Lung microvascular endothelial cell (primary cell): ENCODE measurements around the gene PGP. TPM values are rescaled to one million over a fixed set of nuclear protein-coding genes. Genes with fewer than 3 reads are reported as not detected.

Experiments
- DNase-seq, 2 donors: peaks; one replicate each; pipeline versions ENCODE4 v3.0.0 to v3.0.0-alpha.2; 2010; ENCODE audit warnings: low read depth in 2 of 2
- total RNA-seq: library from RNA; depleted of rRNA; stranded (reverse); fragments of >200 nt; gene quantifications from 2 replicates; pipeline ENCODE4 v1.2.1, GENCODE V29; 2014

The PGP gene
- total RNA-seq, 1 donor from 2014 or later = 11.5 TPM

DNA sequence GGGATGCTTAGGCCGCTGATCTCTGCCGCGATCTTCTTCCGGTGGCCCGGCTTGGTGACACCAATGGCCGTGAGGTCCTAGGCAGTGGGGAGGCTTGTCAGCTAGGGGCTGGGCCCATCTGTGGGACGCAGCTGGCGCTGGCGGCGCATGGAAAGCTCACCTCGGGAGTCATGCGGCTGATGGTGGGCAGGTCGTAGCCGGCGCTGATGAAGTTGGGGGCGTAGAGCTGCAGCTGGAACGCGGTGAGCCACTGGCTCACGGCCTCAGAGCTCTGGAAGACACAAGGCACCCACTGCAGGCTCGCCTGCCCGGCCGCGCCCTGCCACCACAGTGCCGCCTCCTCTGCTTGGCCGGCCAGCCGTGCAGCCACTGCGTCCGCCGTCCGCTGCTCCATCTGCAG is 31.0 kb downstream of the PGP start:
- no peak for DNase-seq

DNA sequence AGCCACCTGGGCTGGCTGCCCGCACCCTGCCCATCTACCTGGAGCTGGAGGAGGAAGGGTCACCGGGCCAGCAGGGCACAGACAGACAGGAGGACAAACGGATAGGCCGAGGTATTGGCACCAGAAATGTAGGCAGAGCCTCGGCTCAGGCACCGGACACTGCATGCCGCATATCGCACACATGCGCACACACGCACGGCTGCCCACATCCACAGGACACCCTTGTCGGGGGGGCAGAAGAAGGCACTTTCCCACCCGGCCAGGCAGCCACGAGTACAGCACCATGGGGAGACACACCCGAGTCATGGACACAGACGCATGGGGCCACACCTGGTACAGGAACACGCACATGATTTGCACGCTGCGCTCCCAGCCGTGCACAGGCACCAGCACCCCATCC is 32.7 kb downstream of the PGP start:
- DNase-seq = no peak

DNA sequence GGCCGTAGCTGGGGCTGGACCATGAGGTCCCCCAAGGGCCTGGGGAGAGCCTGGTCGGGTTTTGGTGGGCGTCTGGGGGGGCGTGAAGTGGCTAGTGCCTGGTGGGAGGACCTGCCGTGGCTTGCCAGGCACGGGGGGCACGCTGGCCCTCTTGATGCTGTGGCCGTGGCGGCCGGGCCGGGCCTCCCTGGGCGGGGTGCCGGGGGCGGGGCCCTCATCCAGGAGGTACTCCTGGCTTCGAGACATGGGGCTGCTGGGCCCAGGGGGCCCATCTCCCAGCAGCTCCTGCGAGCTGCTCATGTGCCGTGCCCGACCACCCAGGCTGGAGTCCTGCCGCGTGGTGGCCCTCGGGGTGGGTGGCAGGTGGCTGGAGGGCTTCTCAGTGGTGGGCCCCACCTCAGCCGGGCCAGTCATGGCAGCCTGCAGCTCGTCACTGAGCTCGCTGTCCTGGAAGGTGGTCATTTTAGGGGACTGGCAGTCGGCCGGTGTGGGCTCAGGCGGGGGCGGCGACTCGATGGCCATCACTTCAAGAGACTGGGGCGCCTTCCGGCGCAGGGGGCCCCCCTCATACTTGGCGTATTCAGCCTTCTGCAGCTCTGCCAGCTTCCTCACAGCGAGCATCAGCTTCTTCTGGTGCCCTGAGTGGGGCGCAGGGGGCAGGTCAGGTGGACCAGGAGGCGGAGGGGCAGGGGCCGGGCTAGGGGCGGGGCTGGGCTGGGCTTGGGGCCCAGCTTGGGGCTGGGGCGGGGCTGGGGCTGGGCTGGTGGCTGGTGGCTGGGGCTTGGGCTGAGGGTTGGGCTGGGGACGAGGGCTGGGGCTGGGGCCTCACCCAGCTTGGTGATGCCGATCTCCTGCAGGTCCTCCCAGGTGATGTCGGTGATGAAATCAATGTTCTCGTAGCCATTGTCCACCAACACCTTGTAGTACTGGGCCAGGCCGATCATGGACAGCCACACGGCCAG is 33.4 kb downstream of the PGP start:
- DNase-seq = no peak

DNA sequence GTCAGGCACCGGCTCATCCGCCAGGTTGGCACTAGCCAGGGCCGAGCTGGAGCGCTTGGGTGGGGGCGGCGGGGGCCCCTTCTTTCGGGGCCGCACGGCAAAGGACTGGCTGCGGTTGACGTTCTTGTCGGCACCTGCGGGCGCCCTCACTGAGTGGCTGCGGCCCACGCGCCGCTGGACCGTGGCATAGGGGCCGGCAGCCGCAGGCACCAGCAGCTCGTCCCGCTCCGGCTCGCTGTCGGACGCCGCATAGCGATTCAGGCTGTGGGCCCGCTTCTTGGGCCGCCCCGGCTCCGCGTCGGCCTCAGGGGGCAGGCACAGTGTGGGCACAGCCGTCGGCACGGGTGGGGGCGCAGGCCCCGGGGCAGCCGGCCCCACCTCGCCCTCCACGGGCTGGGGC is 34.2 kb downstream of the PGP start:
- DNase-seq = no peak

DNA sequence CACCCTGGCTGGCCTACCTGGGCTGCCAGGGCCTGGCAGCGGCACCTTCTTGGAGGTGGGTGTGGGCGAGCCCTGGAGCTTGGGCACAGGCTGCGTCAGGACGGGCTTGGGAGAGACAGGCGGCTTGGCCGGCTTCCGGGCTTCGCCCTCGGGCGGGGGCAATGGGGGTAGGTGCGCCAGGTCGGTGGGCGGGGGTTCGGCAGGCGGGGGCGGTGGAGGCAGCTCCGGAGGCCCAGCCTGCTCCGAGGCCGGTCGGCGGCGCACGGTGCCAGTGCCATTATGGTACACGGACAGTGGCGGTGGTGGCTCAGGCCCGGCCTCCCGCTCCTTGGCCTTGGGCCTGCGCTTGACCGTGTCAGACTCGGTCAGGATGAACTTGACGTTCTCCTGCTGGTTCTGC is 35.1 kb downstream of the PGP start:
- no peak for DNase-seq

DNA sequence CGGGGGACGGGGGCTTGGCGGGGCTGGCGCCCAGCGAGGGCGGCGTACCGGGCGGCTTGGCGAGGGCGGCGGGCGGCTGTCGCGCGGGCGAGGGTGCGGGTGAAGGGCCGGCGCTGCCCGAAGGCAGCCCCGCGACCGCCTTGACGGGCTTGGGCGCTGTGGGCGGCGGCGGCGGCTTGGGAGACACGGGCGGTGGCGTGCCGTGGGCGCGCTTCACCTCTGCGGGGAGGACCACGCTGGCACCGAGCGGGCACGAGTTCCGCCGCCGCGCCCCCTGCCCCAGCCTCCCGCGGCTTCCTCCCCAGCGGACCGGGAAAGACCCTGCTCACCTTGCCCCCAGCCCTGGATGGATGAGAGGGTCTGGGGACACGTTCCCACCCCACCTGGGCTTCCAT is 35.5 kb downstream of the PGP start:
- no peak for DNase-seq

DNA sequence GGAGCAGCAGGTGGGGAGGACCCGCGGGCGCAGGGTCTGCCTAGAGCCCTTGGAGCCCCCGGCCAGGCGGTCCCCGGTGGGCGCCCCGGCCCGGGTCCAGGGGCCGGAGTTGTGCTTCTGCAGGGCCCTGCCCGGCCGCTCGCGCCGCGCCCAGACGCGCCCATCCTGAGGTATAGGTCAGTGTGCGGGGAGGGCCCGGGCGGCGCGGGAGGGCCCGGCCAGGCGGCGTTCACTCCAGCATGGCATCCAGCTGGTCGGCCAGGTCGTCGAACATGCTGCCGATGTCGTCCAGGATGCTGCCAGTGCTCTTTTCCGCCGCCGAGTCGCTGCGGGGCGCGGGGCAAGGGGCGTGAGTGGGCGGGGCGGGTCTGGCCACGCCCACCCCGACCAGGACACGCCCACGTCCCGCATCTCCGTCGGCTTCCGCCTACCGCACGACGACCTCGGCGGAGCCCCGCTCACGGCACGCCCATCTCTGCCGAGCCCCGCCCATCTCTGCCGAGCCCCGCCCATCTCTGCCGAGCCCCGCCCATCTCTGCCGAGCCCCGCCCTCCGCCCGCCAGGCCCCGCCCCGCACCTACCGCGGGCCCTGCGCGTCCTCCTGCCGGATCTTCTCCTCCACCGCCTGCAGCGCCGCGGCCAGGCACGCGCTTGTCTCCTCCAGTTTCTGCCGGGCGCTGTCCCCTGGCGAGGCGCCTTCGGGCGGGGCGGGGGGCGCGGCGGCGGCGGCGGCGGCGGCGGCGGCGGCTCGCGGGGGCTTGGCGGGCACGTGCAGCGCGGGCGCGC is 36.1 kb downstream of the PGP start:
- peak; percentile 46 to 82 for DNase-seq

DNA sequence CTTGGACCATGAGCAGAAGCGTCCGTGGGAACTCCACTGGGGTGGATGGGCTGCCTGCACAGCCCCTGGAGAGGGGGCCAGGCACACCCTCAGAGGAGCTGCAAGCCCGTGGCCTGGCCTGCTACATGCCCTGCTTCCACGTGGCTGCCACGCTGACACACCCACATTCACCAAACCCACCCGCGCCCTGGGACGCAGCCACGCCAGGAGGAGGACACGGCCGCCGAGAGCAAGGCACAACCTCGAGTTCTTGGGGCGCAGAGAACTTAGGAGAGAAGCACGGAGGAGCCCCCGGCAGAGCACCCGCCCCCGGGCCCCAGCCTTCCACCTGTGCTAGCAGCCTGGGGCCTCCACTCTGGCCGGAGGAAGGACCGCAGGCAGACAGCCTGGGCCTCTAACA is 37.1 kb downstream of the PGP start:
- DNase-seq = no peak

DNA sequence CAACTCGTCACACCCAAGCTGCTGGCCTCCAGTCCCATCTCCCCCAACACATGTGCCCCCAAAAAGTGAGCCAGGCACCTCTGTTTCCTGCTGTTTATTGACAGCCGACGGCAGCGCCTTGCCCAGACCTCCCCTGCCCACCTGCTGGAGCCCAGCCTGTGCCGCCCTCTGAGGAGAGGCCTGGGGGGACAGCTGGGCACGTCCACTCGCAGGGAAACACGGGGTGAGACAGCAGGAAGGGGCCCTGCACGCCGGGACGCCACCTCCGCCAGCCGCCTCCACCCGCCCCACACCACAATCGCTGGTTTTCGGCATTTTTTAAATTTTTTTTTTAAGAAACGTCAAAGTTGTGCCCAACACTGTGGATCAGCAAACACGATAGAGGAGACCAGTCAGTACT is 37.5 kb downstream of the PGP start:
- no peak for DNase-seq

DNA sequence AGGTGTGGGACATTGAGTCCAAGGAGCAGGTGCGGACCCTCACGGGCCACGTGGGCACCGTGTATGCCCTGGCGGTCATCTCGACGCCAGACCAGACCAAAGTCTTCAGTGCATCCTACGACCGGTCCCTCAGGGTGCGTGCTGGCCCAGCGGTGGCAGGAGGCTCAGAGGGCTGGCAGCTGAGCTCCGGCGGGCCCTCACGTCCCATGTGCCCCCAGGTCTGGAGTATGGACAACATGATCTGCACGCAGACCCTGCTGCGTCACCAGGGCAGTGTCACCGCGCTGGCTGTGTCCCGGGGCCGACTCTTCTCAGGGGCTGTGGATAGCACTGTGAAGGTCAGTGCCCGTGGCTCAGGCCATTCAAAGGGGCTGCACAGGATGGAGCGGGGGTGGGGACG is 38.6 kb downstream of the PGP start:
- DNase-seq = no peak

DNA sequence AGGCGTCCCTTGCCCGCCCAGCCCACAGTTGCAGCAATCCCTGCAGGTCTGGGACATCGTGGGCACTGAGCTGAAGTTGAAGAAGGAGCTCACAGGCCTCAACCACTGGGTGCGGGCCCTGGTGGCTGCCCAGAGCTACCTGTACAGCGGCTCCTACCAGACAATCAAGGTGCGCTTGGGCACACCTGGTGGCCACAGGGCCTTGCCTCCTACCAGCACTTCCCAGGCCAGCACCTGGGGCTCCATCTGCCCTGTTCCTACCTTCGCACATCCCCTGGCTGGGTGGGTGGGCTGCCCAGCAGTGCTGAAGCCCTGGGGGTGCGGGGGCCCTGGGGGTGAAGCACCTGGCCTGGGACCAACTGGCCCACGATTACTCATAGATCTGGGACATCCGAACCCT is 39.2 kb downstream of the PGP start:
- DNase-seq = no peak

DNA sequence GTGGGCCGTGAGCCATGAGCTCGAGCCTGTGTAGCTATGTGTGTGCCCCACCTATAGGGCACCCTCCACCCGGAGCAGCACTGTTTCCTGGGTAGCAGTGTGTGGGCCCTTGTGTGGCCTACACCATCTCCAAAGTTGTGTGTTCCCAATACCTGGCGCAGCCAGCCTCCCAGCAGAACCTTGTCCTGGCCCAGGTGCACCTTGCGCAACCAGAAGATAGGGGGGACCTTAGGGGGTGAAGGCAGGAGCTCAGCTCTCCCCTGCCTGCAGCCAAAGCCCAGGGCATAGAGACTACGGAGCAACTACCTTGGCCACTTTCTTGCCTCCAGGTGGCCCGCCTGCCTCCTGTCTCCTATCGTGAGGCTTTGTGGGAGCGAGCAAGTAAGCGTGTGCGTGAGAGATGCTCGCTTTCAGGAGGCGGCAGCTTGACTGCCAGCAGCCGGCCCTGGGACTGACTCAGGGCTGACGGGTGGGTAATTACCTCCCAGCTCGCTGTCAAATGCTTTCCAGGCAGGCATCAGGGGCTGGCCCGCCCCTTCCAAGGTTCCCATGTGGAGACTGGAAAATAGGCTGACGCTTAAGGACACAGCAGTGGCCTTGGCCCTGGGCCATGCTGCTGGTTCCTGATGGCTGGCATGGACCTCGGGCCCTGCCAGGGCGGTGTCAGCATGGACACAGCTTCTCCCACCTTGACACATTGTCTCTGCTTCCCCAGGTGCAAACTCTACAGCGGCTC is 40.1 kb downstream of the PGP start:
- no peak for DNase-seq

DNA sequence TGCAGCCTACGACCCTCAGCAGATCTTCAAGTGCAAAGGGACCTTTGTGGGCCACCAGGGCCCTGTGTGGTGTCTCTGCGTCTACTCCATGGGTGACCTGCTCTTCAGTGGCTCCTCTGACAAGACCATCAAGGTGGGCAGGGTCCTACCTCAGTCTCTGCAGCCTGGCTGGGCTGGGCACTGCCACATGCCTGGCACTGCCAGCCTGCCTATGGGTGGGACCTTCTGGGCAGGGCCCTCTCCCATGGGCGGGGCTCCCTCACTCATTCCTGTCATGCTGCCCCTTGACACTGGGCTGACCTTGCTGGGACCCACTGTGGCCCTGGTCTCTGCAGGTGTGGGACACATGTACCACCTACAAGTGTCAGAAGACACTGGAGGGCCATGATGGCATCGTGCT is 40.7 kb downstream of the PGP start:
- DNase-seq = no peak

DNA sequence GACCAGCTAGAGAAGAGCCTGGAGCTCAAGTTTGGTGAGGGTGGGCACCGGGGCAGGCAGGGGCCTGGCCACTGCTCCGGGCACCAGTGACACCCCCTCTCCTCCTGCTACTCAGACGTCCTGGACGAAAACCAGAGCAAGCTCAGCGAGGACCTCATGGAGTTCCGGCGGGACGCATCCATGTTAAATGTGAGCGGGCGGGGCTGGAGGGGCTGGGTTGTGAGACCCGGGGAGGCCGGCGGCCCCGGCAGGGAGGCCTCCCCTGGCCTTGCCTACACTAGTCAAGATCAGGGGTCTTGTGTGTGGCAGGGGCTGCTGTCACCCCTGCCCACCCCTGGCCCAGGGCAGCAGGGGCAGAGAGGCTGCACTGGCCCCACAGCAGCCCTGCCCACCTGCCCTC is 41.3 kb downstream of the PGP start:
- DNase-seq = no peak

DNA sequence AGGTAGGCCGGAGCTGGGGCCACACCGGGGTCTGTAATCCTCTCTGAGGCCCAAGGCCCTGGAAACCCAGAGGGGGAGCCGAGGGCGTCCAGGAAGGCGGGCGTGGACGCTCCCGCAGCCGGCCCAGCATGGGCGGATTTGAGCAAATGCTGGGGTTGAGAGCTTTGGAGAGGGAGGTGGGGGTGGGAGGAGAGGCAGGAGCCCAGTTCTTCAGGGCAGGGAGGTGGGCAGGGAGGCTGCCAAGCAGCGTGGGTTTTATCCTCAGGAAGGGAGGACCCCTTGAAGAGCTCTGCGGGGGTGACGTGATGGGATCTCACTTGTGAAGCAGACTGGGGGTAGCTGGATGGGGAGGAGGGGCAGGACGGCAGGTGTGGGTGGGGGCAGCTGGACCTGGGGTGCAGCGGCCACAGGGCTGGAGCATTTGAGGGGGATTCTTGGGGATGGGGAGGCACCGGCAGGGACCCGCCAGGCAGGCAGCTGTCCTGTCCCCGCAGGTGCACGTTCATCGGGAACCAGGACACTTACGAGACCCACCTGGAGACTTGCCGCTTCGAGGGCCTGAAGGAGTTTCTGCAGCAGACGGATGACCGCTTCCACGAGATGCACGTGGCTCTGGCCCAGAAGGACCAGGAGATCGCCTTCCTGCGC is 41.8 kb downstream of the PGP start:
- DNase-seq = no peak

DNA sequence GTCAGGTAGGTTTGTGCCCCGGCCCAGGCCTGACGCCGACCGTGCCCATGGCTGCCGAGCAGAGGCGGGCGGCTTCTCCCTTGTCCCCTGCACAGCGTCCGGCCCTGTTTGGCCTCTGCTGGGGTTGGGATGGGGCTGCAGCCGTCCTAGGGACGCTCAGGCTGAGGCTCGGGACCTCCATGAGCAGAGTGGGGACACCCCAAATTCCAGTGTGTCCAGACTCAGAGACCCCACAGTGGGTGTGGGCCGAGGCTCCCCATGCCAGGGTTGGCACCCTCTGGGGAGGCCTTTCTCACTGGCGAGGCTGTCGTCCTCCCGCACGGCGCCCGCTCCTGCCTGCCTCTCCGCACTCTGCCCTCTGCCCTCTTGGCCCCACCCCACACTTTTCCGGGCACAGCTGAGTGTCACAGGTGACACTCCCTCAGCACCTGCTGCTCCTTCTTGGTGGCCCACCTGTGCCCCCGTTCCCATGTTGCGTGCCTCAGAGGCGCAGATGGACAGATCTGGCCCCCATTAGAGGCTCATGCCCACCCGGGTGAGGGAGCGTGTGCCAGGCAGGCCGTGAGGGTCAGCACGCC is 43.0 kb downstream of the PGP start:
- no peak for DNase-seq

DNA sequence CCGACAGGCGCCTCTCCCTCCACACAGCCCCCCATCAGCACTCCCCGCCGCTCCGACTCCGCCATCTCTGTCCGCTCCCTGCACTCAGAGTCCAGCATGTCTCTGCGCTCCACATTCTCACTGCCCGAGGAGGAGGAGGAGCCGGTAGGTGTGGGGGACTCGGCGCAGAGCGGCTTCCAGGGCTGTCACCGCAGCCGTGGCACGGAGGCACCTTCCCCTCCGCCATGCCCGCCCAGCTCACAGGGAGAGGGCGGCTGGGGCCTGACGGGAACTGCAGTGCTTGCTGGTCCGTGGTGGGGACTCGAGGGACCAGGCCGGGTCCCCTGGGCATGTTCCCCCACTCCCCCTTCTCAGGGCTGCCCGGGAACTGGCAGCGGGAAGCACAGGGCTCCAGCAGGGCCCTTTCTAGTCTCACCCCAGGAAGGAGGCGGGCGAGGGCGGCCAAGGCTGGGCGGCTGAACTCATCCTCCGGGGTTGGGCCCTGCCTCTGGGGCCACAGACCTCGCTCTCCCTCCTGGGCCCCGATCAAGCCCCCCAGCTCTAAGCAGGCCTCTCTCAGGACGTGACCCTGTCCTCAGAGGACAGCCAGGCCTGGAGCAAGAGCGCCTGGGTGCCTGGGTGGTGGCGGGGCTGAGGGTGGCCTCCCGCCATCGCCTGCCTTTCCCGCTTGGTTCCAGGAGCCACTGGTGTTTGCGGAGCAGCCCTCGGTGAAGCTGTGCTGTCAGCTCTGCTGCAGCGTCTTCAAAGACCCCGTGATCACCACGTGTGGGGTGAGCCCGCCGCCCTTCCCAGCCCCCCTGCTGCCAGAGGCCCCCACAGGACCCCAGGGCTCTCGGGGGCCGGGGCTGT is 43.8 kb downstream of the PGP start:
- peak; percentile 55 to 61 for DNase-seq

DNA sequence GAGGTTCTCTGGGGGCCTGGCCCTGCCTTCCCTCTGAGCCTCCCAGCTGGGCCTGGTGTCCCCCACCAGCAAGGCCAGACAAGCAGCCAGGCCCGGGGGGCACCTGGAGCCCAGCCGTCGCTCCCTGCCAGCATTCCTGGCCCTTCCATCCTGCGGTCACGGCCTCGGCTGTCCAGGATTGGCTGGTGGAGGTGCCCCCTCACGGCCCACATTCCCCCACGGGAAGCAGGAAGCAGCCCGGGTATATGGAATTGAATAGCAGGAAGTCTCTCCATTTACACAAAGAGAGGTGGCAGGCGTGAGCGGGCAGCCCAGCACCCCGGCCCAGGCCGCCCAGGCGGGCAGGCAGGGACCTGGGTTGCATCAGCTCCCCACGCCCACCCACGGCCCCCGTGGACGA is 44.6 kb downstream of the PGP start:
- DNase-seq = peak; percentile 88 to 96

DNA sequence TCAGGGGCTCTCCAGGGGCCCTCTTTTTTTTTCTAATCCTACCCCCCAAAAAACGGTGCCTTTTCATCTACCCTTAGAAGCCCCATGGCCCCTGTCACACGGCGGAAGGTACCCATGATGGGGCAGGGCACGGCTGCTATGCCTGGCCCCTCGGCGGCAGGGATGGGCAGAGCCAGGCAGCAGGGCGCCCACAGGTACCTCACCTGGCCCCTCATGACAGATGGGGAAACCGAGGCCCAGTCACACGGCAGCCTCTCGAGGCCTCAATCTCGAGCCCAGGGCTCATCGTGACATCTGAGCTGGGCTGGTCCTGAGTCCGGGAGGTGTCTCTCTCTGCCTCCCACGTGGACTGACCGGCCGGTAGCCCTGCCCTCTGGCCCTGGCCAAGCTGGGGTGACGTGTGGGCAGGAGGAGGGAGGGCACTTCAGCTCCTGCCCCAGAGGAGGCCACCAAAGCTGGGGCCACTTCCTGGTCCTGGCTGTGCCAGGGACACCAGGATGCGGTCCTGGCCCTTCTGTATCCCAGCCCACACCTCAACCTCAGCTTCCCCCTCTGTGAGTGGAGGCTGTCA is 47.5 kb downstream of the PGP start:
- no peak for DNase-seq
